Stimulated activated CD8-positive, alpha-beta memory T cell treated with anti-CD3 and anti-CD28 coated beads, Interleukin-2, amount 100 ng/mL, for 1 hour (primary cell): ENCODE data around the gene NCMAP.

Experiments used
- DNase-seq, 2 donors: peaks; one replicate each; pipeline ENCODE4 v3.0.0-alpha.2; 2020; ENCODE audit warnings: low read depth in 2 of 2

The NCMAP gene

DNA sequence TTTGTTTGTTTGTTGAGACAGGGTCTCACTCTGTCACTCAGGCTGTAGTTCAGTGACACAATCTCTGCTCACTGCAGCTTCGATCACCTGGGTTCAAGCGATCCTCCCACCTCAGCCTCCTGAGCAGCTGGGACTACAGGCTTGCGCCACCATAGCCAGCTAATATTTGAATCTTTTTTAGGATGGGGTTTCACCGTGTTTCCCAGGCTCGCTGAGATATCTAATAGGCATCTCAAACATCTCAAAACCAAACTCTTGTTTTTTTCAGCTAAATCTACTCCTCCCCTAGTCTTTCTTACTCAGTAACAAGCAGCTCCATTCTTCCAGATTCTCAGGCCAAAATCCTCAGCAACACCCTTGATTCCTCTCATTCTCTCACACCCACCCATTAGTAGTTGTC is 65.2 kb downstream of the NCMAP start:
- DNase-seq = no peak

DNA sequence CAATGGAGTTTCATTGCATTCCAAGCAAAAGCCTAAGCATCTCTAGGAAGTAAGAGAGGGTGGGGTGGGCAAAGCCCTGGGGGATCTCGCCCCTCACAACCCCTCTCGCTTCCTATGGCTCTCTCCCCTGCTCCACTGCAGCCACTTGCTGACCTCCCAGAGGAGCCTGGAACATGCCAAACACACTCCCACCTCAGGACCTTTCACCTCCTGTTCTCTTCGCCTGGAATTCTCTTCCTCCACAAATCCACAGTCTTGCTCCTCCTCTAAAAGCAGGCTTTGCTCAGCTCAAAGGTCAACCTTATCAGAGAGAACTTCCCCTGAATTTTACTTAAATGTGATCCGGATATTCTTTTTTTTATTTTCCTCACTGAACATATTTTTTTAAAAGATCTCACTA is 66.3 kb downstream of the NCMAP start:
- no peak for DNase-seq

DNA sequence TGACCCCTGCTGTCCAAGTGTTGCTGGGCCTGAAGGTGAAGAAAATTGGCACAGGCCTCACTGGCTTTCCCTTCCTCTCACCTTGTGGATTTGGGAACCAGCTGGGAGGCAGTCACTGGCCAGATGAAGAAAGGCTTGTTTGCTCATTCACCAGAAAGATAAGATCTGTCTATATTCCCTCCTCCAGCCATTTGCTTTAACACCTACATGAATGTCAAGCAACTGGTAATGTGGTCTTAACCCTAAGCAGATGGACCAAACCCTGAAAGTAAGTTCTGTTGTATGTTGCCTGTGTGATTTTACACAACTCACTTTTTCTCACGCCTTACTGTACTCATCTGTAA is 76.9 kb downstream of the NCMAP start:
- DNase-seq = no peak

DNA sequence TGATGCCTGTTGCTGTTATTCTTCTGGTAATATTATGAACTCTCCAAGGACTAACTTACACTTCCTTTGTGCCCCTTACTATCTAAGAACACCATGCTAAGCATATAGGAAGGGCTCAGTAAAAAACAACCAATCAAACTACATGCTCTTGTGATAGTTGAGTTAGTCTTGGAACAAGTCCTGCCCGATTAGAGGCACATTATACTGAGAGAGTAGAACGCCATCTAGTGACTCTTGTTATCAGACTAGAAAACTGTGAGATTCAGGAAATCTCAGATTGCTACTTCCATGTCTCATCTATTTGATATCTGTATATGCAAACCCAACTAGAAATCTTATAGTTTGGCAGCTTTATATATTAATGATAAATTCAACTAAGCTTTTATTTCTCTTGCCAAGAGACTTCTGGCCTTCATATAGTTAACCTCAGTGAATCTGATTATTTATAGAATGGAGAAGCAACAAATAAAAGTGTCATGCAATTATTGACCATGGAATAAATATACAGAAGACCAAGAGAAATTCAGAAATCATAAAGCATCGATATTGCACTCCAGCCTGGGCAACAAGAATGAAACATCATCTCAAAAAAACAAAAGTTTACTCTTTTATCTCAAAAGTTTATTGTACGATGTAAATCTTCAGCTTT is 79.4 kb downstream of the NCMAP start:
- no peak for DNase-seq

DNA sequence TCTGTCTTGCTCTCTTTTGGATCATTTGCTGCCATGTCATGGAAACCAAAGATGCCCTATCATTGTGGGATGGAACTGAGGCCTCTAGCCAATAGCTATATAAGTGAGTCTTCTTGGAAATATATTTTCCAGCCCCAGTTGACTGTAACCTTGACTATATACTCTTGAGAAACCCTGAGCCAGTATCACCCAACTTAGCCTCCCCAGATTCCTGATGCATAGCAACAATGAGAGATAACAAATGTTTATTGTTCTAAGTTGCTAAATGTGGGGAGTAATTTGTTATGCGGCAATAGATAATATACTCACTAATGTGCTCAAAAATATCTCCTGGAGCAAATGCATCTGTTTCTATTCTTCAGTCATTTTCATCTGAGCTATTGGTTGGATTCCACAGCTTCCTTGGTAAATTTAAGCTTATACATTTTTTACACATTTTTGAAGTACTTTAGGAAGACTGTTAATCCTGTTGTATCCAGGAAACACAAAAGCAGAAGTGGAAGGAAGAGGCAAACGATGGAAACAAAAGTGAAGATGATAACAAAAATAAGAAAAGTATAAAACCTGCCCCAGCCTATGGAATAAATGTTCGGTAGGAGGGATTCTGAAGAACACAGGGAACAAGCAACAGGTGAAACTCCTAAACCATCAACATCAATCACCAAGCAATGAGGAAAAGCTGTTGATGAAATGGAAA is 80.9 kb downstream of the NCMAP start:
- no peak for DNase-seq

DNA sequence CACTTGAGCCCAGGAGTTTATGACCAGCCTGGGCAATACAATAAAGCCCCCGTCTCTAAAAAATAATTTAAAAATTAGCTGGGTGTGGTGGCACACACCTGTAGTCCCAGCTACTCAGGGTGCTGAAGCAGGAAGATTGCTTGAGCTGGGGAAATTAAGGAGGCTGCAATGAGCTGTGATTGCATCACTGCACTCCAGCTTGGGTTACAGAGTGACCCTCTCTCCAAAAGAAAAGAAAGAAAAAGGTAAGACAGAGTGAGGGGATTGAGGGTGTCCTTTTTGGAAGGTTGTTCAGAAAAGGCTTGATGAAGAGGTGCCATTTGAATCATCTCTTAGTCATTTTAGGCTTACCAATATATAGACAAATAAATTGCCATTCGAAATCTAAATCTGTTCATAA is 83.2 kb downstream of the NCMAP start:
- DNase-seq = no peak

DNA sequence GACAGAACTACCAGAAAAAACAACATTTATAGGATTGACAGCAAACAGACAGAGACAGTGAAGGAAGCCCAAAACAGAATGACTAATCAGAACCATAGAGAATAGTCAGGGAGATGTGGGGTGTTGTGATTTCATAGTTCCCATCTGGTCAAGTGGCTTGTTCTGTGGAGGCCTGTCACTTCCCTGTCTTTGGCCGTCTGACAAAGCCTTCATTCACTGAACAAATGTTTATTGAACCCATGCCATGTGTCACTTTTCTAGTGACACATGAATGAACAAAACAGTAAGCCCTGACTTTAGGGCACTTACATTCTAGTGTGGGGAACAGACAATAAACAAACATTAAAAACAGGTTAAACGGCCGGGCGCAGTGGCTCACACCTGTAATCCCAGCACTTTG is 84.0 kb downstream of the NCMAP start:
- no peak for DNase-seq

DNA sequence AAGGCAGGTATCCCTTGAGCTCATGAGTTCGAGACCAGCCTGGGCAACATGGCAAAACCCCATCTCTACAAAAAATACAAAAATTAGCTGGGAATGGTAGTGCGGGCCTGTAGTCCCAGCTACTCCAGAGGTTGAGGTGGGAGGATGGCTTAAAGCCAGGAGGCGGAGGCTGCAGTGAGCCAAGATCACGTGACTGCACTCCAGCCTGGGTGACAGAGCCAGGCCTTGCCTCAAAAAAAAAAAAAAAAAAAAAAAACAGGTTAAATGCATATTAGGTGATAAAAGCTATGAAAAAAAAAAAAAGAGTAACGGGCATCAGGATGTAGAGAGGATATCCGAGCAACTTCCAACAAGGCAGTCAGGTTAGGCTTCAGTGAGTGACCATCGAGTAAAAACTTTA is 84.4 kb downstream of the NCMAP start:
- DNase-seq = no peak

DNA sequence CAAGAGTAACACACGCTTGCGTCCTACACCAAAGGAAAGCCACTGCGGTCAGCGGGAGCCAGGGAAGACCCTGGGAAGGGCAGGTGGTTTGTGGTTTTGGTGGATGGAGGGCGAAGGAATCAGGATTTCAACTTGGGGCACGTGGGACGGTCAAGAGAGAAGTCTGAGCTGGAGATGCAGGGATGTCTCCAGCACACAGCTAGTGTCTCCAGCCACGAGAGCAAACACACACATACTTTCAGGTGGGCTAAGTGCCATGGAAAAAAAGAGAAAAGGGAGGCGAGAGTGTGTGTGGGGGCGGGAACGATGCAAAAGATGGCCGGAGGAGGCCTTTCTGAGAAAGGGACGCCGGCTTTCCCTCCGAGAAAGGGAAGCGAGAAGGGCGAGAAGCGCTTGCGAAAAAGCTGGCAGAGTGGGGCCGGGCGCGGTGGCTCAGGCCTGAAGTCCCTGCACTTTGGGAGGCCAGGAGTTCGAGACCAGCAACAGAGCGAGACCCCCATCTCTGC is 85.8 kb downstream of the NCMAP start:
- DNase-seq = peak in 1 of 2 donors; percentile 10

DNA sequence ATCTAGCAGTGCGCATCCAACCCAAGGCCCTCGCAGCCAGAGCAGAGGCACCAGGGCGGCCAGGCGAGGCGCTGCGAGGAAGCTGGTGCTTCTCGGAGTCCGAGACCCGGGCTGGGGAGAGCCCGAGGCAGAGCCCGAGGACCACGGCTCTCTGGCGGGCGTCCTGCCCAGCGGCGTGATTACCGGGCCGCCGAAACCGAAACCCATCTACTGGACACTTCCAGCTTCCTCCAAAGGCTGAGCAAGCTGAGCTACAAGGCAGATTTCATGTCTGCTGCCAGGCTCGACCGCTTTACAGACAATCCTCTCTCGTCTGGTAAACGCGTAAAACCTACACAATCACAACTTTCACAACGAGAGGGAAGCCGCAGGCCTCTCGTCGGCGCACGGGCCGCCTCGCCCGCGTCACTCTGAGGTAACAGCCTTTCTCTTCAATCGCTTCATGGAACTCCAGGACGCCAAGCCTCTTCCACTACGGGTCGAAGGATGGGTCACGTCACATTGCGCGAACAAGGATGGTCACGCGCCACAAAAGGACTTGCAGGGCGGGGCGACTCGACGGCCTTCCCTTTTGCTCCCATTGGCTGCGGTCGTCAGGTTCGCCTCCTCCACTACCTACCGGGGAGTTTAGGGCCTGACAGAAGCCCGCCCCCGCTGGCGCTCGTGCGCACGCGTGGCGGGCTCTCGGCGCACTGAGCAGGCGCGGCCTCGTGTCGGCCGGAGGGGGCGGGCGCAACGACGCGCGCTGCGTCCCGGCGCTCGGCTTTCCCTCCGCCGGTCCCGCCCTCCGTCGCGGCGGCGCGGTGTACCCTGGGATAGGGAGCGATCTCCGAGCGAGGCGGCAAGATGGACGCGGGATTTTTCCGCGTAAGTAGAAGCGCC is 86.8 kb downstream of the NCMAP start, which contains the start of gene SRRM1:
TSS of gene SRRM1 (plus strand) at position 822 of the 882 bp plus-strand sequence. CDS start at position 847, 25 bp downstream.
- DNase-seq = peak; percentile 93 to 97

DNA sequence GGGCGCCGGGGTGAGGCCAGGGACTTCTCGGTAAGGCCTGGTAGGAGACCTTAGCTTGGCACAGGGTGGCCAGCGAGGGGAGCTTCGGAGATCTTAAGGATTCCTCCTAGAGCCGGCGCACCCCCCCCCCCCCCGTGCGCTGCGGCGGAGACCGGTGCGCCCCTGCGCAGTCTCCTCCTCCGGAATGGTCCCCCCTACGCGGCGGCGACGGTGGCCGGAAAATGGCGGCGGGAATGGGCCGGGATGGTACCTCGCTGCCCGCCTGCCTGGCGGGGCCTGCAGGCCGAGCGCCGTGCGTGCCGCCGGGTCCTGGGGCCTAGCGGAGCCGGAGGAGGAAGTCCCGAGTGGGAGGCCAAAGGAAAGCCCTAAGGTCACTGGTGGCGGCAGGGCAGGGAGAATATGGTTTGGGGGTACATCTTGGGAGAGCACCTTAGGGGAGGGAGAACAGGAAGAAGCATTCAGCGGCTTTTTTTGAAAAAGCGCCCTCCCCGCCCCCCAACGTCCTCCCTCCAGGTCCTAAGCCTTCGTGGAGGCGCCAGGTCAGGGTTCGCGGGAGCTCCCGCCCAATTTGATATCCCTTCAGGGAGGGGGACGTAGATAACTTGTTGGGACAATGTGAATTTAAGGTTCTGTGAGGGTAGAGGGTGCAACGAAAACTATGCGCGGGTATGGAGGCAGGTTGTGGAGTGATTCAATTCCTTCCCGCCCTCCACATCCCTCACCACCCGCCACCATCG is 87.6 kb downstream of the NCMAP start:
- no peak for DNase-seq

DNA sequence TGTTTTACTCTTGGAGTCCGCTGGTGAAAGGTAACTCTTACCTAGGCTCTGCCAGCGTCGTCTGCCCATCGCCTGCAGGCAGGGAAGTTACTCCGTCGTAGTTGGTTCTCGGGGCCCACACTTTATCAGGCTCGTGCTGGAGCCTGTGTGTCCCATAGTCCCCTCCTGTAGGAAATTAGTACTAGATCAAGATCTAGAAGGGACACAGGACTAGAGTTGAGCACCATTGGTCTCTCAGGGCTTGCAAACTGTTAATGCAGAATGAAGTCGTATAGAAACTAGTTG is 88.2 kb downstream of the NCMAP start:
- DNase-seq = no peak

DNA sequence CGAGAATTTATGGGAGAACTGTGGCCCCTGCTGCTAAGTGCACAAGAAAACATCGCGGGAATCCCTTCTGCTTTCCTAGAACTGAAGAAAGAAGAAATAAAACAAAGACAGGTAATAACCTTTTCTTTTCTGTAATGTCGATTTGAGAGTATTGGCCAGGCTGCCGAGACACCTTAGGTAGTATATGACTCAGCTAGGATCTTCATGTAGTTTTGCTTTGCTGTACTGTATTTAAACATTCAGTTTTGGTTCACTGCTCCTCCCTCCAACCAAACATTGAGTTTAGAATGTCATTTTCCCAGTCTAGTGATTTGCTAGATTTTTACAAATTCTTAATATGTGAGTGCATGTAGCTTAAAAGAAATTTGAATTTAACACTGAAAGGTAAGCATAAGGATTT is 93.0 kb downstream of the NCMAP start:
- no peak for DNase-seq

DNA sequence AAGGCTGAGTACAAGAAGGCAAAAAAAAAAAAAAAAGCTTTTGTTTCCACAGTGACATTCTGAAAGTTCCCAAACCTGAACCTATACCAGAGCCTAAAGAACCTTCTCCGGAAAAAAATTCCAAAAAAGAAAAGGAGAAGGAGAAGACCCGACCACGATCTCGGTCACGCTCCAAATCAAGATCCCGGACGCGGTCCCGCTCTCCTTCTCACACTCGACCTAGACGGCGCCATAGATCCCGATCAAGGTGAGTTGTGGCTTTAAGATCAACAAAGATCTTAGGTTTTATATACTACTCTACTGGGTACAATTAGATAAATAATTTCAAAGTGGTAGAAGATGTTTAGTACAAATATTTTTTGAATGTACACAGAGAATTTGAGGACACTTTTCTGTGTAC is 96.5 kb downstream of the NCMAP start:
- no peak for DNase-seq

DNA sequence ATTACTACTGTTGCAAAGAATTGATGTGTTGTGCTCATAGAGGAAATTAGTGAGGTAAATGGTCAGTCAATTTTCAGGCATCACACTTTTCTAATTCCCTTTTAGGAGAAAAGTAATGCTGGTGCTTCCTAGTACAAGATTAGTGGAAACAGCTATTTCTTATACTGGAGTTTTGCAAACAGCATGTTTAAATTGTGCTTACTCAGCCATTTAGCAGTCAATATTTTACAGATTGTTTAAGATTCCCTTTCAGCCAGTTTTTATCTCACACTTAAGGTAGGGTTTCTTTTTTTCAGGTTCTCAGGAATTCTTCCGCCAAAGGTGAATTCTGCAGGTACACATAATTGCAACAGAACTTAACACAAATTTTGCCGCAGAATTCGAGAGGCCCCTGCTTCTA is 98.1 kb downstream of the NCMAP start:
- DNase-seq = no peak

DNA sequence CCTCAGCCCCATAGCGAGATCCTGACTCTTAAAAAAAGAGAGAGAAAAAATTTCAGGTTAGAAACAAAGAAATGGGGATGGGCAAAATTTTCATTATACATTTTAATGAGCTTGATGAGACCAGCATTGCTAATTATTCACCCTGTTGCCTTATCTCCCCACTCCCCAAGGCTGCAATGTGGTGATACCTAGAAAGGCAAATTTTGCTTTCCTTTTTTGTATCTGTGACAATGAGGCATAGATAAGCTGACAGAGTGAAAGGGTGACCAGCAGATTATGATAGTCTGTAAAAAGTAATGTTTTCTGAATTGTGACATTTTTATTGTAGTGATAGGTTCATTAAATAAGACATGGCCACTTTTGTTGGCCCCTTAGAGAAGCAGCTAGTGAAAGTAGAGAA is 100.2 kb downstream of the NCMAP start:
- no peak for DNase-seq

DNA sequence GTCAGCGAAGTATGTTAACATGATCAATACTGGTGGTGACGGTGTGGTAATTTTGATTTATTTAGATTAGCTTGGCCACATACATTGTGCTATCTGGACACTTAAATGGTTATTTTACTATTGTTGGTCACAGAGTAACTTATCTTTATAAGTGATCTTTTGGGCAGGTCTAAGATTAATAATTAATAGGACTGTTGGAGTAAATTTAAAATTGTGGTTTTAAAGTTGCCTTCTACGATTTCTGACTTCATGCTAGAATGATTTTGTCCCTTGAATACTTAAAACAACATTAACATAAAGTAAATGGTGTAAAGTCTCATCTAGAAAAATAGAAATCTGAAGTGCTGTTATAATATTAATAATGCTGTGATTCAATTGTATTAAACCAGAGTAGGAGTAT is 101.9 kb downstream of the NCMAP start:
- no peak for DNase-seq
